HG02588 (cell line): ENCODE measurements around the gene GRID2.
"Not testable (repeated sequence)": the region's sequence is repeated elsewhere in the genome, so short reads cannot be mapped to it uniquely, and the experiment has no call there.

Source experiments
- ATAC-seq: cut with Tn5 transposase; IDR thresholded peaks from one replicate; pipeline ENCODE4 v1.9.1; 2021; ENCODE audit warnings: mild to moderate bottlenecking, moderate library complexity; ENCODE audit not compliant: unreplicated experiment

GRID2 gene

GRCh38 chr4:92305148-92305877 is 1.5 kb downstream of the GRID2 start:
- ATAC-seq: no peak

GRCh38 chr4:92305878-92306520 is 2.2 kb downstream of the GRID2 start:
- no peak for ATAC-seq

- ATAC-seq: no peak
Measured at GRCh38 chr4:92307181-92307580, 3.4 kb downstream of the GRID2 start.

GRCh38 chr4:92307866-92308265 is 4.1 kb downstream of the GRID2 start:
- ATAC-seq: no peak

DNA sequence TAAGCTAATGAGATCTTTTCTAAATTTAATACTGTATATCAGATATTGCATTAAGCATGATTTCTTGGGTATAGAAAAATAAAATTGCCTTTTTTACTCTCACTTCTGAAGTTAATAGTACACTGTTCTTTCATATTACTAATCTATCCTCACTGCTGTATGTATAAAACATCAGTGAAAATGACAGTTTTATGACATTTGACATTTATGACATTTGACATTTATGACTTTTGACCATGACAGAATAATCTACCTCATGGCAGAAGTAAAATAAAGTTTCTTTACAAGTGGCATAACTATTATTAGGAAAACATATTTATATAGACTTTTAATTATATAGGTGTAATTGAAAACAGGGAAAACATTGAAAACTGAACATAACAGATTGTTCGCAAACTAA is 13.3 kb downstream of the GRID2 start:
- no peak for ATAC-seq

DNA sequence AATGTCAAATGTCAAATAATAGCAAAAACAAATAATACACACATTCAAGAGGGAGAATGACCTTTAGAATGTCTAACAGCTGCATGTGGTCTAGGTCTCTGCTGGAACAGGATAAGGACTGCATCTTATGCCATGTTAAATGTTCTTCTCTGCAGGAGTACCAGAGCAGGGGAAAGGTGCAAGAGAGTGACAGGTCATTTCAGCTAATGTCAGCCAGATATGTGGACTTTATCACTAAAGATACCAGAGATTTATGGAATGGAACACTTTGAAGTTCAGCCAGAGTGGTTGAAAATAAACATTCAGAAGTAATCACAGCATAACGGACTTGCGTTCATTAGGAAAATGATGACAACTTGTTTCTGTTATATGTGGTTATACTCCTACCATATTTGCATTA is 24.3 kb downstream of the GRID2 start:
- ATAC-seq: no peak

DNA sequence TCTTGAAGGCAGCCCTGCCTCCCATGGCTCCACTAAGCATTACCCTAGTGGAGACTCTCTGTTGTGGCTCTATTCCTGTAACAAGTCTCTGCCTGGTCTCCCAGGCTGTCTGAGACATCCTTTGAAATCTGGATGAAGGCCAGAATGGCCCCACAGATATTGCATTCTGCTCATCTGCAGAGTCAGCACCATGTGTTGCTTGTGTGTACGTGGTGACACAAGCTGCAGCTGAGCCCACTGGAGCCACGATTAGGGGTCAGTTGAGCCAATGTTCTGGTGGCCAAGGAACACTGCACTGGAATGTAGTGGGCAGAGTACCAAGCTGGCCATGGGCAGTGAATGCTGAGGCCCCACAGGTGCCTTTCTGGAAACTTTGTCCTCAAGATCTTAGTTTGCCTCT is 29.2 kb downstream of the GRID2 start:
- no peak for ATAC-seq

GRCh38 chr4:92334716-92335350 is 31.1 kb downstream of the GRID2 start:
- ATAC-seq: no peak

DNA sequence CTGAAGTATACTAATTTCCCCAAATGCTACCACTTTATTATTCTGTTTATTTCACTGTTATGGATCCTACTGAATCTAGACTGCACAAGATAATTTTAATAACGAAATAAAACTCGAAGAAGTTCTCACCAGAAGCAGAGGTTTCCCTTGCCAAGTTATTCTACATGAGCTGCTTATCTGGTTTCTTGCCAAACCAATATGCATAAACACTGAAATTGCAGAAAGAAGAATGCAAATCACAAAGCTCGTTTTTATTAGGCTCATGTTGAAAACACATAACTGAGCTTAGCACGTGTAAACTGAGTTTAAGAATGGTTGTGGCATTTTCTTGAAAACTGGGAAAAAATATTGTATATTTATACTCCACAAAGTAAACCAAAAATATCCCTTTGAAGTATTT is 35.9 kb downstream of the GRID2 start:
- ATAC-seq: no peak

DNA sequence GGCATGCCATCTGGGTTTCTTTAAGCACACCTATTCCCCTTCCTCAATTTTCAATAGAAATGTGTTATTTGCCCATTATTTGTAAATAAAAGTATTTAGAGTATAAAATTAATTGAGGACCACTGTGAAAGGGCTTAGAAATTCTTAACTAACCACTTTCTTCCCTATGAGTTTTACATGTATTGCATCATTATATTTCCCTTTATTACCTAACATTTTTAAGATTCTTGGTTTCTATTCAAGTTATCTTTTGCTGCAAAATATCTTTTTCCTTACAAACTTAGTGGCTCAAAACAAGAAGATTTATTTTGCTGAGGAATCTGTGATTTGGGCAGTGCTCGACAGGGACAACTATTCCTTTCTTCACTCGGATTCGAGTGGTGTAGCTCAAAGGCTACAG is 40.5 kb downstream of the GRID2 start:
- ATAC-seq: no peak

DNA sequence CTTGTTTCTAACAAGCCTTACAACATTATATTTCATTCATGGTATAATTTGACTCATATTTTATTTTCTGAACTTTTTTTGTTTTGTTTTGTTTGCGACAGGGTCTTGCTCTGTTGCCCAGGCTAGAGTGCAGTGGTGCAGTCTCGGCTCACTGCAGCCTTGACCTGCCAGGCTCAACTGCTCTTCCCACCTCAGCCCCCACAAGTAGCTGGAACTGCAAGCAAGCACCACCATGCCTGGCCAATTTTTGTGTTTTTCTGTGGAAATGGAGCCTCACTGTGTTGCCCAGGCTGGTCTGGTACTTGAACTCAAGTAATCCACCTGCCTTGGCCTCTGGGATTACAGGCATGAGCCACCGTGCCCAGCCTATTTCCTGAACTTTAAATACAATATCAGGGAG is 42.5 kb downstream of the GRID2 start:
- no peak for ATAC-seq

DNA sequence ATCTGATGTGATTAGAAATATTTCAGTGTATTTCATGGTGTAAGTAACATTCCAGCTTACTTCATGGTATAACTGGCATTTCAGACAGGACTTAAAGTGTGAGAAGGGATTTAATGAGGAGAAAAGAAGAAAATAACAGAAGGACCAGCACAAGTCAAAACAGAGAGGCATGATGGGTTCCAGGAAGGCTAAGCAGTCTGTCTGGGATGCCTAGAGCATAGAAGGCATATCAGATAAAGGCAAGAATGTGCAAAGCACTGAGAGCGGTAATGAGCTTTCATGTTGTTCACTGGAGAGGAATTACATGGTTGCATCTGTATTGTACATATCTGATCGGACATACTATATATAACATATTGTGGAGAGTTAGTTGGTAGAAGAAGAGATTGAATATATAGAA is 54.2 kb downstream of the GRID2 start:
- ATAC-seq: no peak

- ATAC-seq: no peak
Measured at GRCh38 chr4:92359491-92359890, 55.7 kb downstream of the GRID2 start.

DNA sequence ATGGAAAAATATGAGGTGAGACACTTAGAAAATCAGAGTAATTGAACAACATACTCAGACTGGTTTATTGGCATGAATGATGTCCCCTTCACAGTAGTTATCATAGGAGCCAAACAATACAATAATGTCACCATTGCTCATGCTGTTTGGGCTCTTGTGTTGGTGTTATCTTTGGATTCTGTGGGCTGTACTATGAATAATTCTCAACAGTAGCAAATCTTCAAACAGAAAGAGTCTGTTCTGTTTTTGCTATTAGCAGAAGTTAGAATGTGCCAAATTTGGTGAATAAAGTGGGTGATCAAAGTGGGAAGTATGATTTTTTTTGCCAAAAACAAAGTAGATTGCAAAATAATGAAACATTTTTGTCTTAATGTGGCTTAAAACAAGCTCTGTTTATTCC is 58.3 kb downstream of the GRID2 start:
- no peak for ATAC-seq

DNA sequence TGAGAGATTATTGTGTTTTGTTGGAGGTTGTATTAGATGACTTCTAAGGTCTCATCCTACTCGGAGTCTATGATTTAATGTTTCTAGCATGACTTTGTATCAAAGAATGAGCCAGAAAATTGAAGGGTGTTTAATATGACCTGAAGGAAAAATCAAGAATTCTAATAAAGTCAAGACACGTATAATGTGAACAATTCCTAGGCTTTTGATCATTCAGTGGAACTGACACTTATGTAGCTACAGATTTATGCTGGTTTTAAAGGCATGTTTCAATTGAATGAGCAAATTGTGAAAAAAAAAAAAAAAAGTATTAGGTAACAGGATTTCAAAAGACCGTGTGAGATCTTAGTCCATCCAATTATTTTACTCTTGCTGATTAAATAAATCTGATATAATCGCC is 64.9 kb downstream of the GRID2 start:
- no peak for ATAC-seq

- no peak for ATAC-seq
Measured at GRCh38 chr4:92381616-92382015, 77.8 kb downstream of the GRID2 start.

- no peak for ATAC-seq
Measured at GRCh38 chr4:92382128-92382527, 78.4 kb downstream of the GRID2 start.

GRCh38 chr4:92387459-92388069 is 83.8 kb downstream of the GRID2 start:
- ATAC-seq: peak; percentile 62

GRCh38 chr4:92399032-92399431 is 95.3 kb downstream of the GRID2 start:
- no peak for ATAC-seq

DNA sequence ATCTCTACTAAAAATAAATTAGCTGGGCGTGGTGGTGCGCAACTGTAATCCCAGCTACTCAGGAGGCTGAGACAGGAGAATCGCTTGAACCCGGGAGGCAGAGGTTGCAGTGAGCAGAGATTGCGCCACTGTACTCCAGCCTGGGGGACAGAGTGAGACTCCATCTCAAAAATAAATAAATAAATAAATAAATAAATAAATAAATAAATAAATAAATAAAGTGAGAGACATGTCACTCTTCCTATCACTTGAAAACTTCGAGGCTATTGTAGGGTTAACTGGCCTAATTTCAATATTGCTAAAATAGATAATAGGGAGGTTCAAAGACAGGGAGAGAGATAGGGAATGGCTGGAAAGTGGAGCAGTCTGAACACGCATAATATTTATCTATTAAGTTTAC is 99.8 kb downstream of the GRID2 start:
- ATAC-seq: not testable (repeated sequence)

DNA sequence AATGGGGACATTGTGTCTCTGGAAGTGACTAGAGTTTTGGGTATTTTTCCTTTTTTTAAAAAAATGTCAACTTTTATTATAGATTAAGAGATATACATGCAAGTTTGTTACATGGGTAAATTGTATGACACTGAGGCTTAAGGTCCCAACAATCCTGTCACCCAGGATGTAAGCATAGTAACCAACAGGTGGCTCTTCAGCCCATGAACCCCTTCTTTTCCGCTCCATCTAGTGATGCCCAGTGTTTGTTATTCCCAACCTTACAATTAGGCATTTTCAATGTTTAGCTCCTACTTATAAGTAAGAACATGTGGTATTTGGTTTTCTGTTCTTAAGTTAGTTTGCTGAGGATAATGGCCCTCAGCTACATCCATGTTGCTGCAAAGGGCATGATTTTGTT is 102.7 kb downstream of the GRID2 start:
- no peak for ATAC-seq

- peak; percentile 93 for ATAC-seq
Measured at GRCh38 chr4:92421920-92422319, 118.2 kb downstream of the GRID2 start.
